Stimulated activated CD4-positive, alpha-beta T cell treated with anti-CD3 and anti-CD28 coated beads, Interleukin-1b, Interleukin-23, amount 100 ng/mL, for 48 hours (primary cell): Measurements from ENCODE around the gene IL25.
"Not testable (repeated sequence)": the region's sequence is repeated elsewhere in the genome, so short reads cannot be mapped to it uniquely, and the experiment has no call there.

Experiments
- DNase-seq: peaks from one replicate; pipeline ENCODE4 v3.0.0-alpha.2; 2020

Gene IL25

DNA sequence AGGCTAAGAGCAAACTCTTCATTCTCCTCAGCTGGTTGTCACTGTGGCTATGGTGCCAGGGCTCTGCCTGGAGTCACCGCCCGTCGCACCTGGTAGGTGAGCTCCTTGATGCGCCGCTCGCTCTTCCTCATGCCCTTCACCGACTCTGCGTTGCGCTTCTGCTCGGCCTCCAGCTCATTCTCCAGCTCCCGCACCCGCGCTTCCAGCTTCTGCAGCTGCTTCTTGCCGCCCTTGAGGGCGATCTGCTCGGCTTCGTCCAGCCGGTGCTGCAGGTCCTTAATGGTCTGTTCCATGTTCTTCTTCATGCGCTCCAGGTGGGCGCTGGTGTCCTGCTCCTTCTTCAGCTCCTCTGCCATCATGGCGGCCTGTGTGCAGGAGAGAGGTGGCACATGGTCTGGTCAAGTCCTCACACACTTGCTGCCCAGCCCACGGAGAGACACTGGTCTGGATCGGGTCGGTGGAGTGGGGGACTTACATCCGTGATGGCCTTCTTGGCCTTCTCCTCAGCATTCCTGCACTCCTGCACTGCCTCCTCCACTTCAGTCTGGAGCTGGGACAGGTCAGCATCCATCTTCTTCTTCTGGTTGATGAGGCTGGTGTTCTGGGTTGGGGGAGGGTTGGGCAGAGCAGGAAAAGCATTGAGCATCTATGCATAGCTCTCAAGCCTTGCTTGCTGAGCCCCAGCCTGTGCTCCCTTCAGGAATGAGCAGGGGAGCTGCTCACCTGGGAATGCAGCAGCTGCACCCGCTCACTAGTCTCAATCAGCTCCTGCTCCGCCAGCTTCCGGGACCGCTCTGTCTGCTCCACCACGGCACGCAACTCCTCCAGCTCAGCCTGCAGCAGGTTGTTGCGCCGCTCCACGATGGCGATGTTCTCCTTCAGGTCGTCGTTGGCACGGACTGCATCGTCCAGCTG, 42.6 kb downstream of the IL25 start:
- DNase-seq = no peak

DNA sequence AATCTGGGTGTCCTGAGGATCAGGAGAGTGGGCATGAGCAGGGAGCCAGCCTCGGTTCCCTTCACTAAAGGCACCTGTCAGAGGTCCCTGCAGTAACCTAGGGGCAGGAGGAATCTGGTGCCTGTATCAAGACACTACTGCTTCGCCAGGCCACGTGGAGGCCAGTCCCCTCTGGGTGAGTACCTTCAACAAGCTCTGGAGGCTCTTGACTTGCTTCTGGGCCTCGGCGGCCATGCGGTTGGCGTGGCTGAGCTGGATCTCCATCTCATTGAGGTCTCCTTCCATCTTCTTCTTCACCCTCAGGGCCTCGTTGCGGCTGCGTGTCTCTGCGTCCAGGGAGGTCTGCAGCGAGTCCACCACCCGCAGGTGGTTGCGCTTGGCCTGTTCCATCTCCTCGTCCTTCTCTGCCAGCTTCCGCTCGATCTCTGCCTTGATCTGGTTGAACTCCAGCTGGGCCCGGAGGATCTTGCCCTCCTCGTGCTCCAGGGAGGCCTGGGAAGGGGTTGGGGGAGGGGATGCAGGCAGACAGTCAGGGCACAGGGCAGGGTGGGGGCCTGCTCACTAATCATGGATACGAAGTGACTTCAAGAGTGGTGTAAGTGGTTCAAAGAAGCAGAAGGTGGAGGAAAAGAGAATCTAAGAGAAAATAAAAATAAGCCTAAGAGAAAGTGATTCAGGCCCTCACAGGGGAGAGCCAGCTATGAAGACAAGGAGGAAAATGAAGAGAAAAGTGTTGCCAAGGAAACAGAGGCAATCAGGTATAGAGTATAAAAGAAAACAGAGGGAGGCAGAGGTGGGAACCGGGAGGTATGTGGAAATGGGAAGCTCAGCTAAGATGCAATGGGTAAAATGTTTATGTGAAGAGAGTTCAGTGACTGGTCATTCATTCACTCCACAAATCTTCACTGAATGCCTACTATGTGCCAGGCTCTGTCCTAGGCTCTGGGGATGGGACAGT, 43.5 kb downstream of the IL25 start:
- DNase-seq = no peak

DNA sequence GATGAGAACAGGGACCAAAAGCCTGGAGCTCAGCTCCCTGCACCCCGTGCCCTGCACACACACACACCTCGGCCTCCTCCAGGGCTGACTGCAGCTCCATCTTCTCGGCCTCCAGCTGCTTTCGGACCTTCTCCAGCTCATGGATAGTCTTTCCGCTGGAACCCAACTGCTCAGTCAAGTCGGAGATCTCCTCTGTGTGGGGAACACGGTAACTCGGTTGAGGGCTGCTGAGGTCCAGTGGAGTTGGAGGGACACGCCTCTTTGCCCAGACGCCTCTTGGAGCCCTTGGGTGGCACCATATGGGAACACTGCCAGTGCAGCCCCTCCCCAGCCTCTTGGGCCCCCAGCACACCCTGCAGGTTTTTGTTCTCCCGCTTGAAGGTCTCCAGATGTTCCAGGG, 44.2 kb downstream of the IL25 start:
- DNase-seq = no peak

DNA sequence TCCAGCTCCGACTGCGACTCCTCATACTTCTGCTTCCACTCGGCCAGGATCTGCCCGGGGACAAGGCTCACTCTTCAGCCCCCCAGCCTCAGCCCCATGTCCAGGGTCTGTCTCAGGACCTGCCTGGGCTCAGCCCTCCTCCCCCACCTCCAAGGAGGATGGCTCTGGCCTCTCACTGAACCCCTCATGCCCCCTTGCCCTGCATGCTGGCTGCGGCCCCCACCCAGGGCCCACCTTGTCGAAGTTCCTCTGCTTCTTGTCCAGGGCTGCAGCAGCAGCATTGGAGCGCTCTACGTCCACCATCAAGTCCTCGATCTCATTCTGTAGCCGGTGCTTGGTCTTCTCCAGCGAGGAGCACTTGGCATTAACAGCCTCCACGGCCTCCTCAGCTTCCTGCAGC, 44.7 kb downstream of the IL25 start:
- not testable (repeated sequence) for DNase-seq

DNA sequence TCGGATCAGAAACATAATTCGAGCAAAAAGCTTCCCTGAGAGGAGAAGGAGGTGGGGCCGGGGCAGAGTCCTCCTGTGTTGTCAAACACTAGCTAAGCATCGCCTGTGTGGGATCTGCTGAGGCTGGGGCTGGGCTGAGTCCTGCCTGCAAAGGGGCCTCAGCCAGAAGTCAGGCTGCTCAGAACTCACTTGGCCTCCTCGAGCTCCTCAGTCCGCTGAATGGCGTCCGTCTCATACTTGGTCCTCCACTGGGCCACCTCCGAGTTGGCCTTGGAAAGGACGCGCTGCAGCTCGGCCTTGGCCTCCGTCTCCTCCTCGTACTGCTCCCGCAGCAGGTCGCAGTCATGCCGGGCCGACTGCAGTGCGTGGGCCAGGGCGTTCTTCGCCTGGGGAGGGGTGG, 45.4 kb downstream of the IL25 start:
- DNase-seq = no peak

DNA sequence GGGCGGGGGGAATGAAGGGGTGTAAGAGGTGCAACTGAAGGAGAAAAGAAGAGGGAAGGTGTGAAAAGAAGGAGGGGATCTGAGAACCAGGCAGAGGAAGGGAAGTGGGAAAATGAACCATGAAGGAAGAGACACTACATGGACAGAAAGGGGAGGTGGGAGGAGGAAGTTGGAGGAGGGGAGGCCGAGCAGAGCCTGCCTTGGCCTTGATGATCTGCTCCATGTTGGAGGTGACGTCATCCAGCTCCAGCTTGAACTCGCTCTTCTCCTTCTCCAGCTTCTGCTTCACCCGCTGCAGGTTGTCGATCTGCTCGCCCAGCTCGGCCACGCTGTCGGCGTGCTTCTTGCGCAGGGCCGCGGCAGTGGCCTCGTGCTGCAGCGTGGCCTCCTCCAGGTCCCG, 47.0 kb downstream of the IL25 start:
- not testable (repeated sequence) for DNase-seq

DNA sequence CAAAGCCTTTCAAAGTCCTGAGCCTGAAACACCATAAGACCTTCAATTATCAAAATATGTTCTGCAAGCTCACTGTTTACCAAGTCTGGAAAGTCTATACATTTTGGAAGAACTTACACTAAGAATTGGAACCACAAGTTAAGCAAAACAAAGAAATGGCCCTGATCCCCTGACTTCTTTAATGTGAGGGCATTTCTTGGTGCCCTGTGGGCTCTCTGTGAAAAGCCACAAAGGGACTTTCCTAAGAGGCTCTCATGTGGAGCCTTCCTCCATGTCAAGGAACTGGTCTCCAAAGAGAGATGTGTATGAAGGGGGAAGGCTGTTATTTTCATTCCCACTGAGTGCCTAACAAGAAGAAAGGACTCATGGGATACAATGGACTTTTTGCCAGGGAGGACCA, 49.0 kb downstream of the IL25 start:
- DNase-seq = no peak

DNA sequence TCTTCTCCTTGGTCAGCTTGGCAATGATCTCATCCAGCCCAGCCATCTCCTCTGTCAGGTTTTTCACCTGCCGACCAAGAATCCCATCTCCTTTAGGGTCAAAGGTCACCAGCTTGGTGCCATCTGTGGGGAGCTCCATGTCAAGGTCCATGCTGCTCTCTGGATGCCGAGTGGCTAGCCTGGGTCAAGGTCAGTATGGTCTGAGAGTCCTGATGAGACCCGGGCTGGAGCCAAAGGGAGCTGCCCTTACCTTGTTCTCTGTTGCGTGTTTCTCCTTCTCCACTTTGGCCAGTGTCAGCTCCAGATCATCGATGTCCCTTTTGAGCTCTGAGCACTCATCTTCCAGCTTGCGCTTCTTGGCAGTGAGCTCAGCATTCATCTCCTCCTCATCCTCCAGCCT, 51.0 kb downstream of the IL25 start:
- no peak for DNase-seq

DNA sequence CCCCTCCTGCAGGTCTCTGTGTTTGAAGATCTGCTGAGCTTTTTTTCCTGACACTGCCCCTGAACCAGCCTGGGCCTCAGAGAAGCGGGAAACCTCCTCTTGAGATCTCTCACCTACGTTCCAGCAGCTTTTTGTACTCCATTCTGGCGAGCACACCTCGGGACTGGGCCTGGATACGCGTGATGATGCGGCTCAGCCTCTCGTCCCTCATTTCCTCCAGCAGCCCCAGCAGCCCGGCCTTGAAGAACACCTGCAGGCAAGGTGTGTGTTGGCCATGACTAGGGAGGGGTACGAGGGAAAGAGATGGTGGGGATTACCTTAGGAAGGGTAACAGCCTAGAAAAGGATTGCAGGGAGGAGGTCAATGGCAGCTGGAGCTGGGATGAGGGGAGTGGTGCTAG, 52.6 kb downstream of the IL25 start:
- no peak for DNase-seq

DNA sequence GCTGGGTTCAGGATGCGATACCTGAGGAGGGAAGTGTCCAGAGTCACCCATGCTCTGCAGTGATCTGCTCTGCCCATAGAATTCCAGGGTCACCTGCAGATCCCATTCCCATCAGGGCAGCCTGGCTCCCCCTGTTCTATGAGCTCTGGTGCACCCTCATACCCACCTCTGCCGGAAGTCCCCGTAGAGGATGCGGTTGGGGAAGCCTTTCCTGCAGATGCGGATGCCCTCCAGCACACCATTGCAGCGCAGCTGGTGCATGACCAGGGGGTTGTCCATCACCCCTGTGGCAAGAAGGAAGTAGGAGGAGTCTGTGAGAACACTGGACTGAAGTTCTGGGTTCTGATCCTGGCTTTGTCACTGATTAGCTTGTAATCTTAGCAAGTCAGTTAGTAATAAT, 53.2 kb downstream of the IL25 start:
- DNase-seq = not testable (repeated sequence)
